CD14-positive monocyte (primary cell): ENCODE measurements around the gene GPR55. TPM values are rescaled to one million over a fixed set of nuclear protein-coding genes. Genes with fewer than 3 reads are reported as not detected.

Experiments
- DNase-seq, 3 donors: peaks; one replicate each; pipeline ENCODE4 v3.0.0-alpha.2; 2011 to 2022
- H2AFZ ChIP-seq: 2 replicates; pipeline ENCODE4 v1.6.0; 2012; ENCODE audit warnings: mild to moderate bottlenecking, low read depth, low read length, inconsistent platforms; ENCODE audit not compliant: insufficient read depth, poor library complexity, severe bottlenecking
- H3K27ac ChIP-seq, 2 donors: 1 replicate in 1 of 2; 2 replicates in 1 of 2; pipeline ENCODE4 v1.5.1; 2012 to 2013; ENCODE audit warnings: low read length in 2 of 2, control low read depth in 1 of 2, inconsistent platforms in 1 of 2, low read depth in 1 of 2, mild to moderate bottlenecking in 1 of 2
- H3K27me3 ChIP-seq, 2 donors: one replicate each; pipeline versions ENCODE4 v1.6.0 to v1.6.1; 2011 to 2013; ENCODE audit warnings: low read length in 2 of 2; ENCODE audit not compliant: control insufficient read depth in 2 of 2, insufficient read depth in 2 of 2
- H3K36me3 ChIP-seq, 2 donors: replicated peaks in 1 of 2; 1 replicate in 1 of 2; 2 replicates in 1 of 2; pipeline versions ENCODE4 v1.5.1 to v1.6.1; 2012 to 2013; ENCODE audit warnings: low read length in 2 of 2, control low read depth in 1 of 2, inconsistent platforms in 1 of 2, mild to moderate bottlenecking in 1 of 2; ENCODE audit not compliant: insufficient read depth in 2 of 2, control insufficient read depth in 1 of 2
- H3K4me1 ChIP-seq, 2 donors: 1 replicate in 1 of 2; 2 replicates in 1 of 2; pipeline versions ENCODE4 v1.5.1 to v1.6.1; 2012 to 2013; ENCODE audit warnings: low read length in 2 of 2, control low read depth in 1 of 2, inconsistent platforms in 1 of 2, mild to moderate bottlenecking in 1 of 2, moderate library complexity in 1 of 2; ENCODE audit not compliant: insufficient read depth in 2 of 2, control insufficient read depth in 1 of 2
- H3K4me2 ChIP-seq: replicated peaks from 2 replicates; pipeline ENCODE3; 2012; ENCODE audit warnings: low read length, moderate library complexity, mild to moderate bottlenecking; ENCODE audit not compliant: poor library complexity, severe bottlenecking; ENCODE audit errors: extremely low read depth
- H3K4me3 ChIP-seq, 3 experiments: fragments of 200-600 bp in 1 of 3; sonication (generic) in 1 of 3; replicated peaks in 1 of 3; 1 replicate in 2 of 3; 2 replicates in 1 of 3; pipeline ENCODE4 v1.5.1; 2011 to 2013; ENCODE audit warnings: low read length in 3 of 3, mild to moderate bottlenecking in 3 of 3, control low read depth in 2 of 3, low read depth in 2 of 3, inconsistent platforms in 1 of 3, moderate library complexity in 1 of 3
- H3K79me2 ChIP-seq: 2 replicates; pipeline ENCODE4 v1.6.0; 2012; ENCODE audit warnings: mild to moderate bottlenecking, control low read depth, inconsistent platforms, low read length, moderate library complexity; ENCODE audit not compliant: insufficient read depth
- H3K9ac ChIP-seq: 2 replicates; pipeline ENCODE4 v1.6.0; 2017; ENCODE audit warnings: low read length, mild to moderate bottlenecking; ENCODE audit not compliant: insufficient read depth, poor library complexity, severe bottlenecking
- H3K9me3 ChIP-seq, 2 donors: replicated peaks in 1 of 2; 1 replicate in 1 of 2; 2 replicates in 1 of 2; pipeline versions ENCODE4 v1.5.1 to v1.6.1; 2012 to 2013; ENCODE audit warnings: low read length in 2 of 2, control low read depth in 1 of 2; ENCODE audit not compliant: control insufficient read depth in 1 of 2, insufficient read depth in 1 of 2
- H4K20me1 ChIP-seq: 2 replicates; pipeline ENCODE4 v1.6.0; 2012; ENCODE audit warnings: mild to moderate bottlenecking, low read length, control low read depth, moderate library complexity; ENCODE audit not compliant: insufficient read depth
- H3K27ac Mint-ChIP-seq, 7 donors: one replicate each; pipeline ENCODE4 v1.8.0; 2020; ENCODE audit warnings: mild to moderate bottlenecking in 7 of 7, mixed read lengths in 7 of 7, moderate library complexity in 6 of 7, inconsistent platforms in 2 of 7
- H3K27me3 Mint-ChIP-seq, 3 donors: one replicate each; pipeline ENCODE4 v1.8.0; 2021 to 2022; ENCODE audit warnings: low read depth in 3 of 3, mild to moderate bottlenecking in 3 of 3, mixed read lengths in 3 of 3, moderate library complexity in 3 of 3, inconsistent platforms in 1 of 3
- H3K36me3 Mint-ChIP-seq, 2 donors: one replicate each; pipeline ENCODE4 v1.8.0; 2020; ENCODE audit warnings: mixed read lengths in 2 of 2, inconsistent platforms in 1 of 2, mild to moderate bottlenecking in 1 of 2
- H3K4me1 Mint-ChIP-seq: one replicate; pipeline ENCODE4 v1.8.0; 2020; ENCODE audit warnings: mild to moderate bottlenecking, mixed read lengths
- H3K4me3 Mint-ChIP-seq, 2 donors: one replicate each; pipeline ENCODE4 v1.8.0; 2020; ENCODE audit warnings: mild to moderate bottlenecking in 2 of 2, mixed read lengths in 2 of 2, moderate library complexity in 1 of 2
- H3K9me3 Mint-ChIP-seq, 7 donors: one replicate each; pipeline ENCODE4 v1.8.0; 2020 to 2022; ENCODE audit warnings: mixed read lengths in 7 of 7, mild to moderate bottlenecking in 6 of 7, moderate library complexity in 6 of 7, inconsistent platforms in 2 of 7
- CTCF ChIP-seq: fragments of 200-600 bp; IDR thresholded peaks from one replicate; pipeline ENCODE4 v1.8.0; 2022; ENCODE audit warnings: antibody characterized with exemption, mild to moderate bottlenecking
- WGBS: methylation state at CpG from one replicate; pipeline ENCODE4 v1.1.5; 2013; ENCODE audit warnings: missing lambda C conversion rate; ENCODE audit not compliant: insufficient coverage; 5-methylcytosine and 5-hydroxymethylcytosine counted together
- intact Hi-C, 2 donors: fragments of 100-400 bp; cut with micrococcal nuclease; formaldehyde crosslinking; loops; one replicate each; pipeline versions ENCODE4 v1.15.0 to v1.15.1; 2023
- polyA plus RNA-seq, 3 donors: library from polyadenylated mRNA; depleted of rRNA in 1 of 3; unstranded in 2 of 3; stranded (reverse) in 1 of 3; fragments of 300-500 nt in 2 of 3; fragments of >200 nt in 1 of 3; fragmentation: Illumina TruSeq in 2 of 3; gene quantifications; 1 replicate in 2 of 3; 2 replicates in 1 of 3; pipeline ENCODE4 v1.2.3, GENCODE V29; 2012 to 2021

GPR55 gene
- polyA plus RNA-seq, 3 donors, result 0.11 to 0.12 TPM; not detected in 1

- no peaks in the 10 kb centered on the region for H4K20me1 ChIP-seq
- intact Hi-C loops, result no loop called here
- no peak overlapping the region for H3K4me2 ChIP-seq
These were observed 19.1 kb upstream of the GPR55 start for GRCh38 chr2:230944123-230944653.

More at GRCh38 chr2:230944123-230944653, 19.1 kb upstream of the GPR55 start:
- Histone ChIP-seq H3K79me2 (no peaks in the 10 kb centered on the region), H3K9ac (no peak overlapping the region), H3K36me3 (no peaks in the 10 kb centered on the region), H3K4me3 (no peak overlapping the region), H3K4me1 (peaks cover 19% of the 10 kb centered on the region in 2 donors), H3K27me3 (no peaks in the 10 kb centered on the region), H3K27ac (no peak overlapping the region), H3K9me3 (no peaks in the 10 kb centered on the region), H2AFZ (no peak overlapping the region)
- no peaks in the 10 kb centered on the region for H3K36me3 Mint-ChIP-seq
- no peak overlapping the region for H3K4me3 Mint-ChIP-seq
- peaks cover 0 to 1% (median 0%) of the 10 kb centered on the region in 3 donors for H3K27me3 Mint-ChIP-seq
- H3K9me3 Mint-ChIP-seq, result no peaks in the 10 kb centered on the region
- 40% methylated on average over 3 of the region's 11 CpGs for WGBS
- H3K4me1 Mint-ChIP-seq, result peaks cover 23% of the 10 kb centered on the region
- no peak for TF ChIP-seq CTCF
- peak in 1 of 3 donors; percentile 63 for DNase-seq
- no peak overlapping the region for H3K27ac Mint-ChIP-seq
